ENCODE results near the gene COL23A1.

- TF ChIP-seq POLR2A (IDR thresholded peaks at IDR 0.05) = no peak
- no peak for TF ChIP-seq CTCF (IDR thresholded peaks at IDR 0.05)
These were observed 303.7 kb downstream of the COL23A1 start for GRCh38 chr5:178286226-178287090.

Measured in lower leg skin (tissue), 3 donors.